OCI-M2 (cell line): Measurements from ENCODE around the gene PIK3C3.
"Not testable (repeated sequence)": the region's sequence is repeated elsewhere in the genome, so short reads cannot be mapped to it uniquely, and the experiment has no call there.

Experiments
- DNase-seq: peaks from one replicate; lab custom pipeline; 2025; ENCODE audit not compliant: unreplicated experiment; lab: John Stamatoyannopoulos, UW

The PIK3C3 gene

GRCh38 chr18:42018831-42019230 lies 63.8 kb downstream of the PIK3C3 start:
- DNase-seq: no peak

- DNase-seq: no peak
Measured at GRCh38 chr18:42024131-42024530, 69.1 kb downstream of the PIK3C3 start.

GRCh38 chr18:42025491-42025890 lies 70.5 kb downstream of the PIK3C3 start:
- DNase-seq: no peak

- no peak for DNase-seq
Measured at GRCh38 chr18:42025974-42026625, 71.1 kb downstream of the PIK3C3 start.

GRCh38 chr18:42028247-42028832 lies 73.3 kb downstream of the PIK3C3 start:
- no peak for DNase-seq

- no peak for DNase-seq
Measured at GRCh38 chr18:42029092-42029491, 74.1 kb downstream of the PIK3C3 start.

GRCh38 chr18:42030586-42031182 lies 75.7 kb downstream of the PIK3C3 start:
- no peak for DNase-seq

GRCh38 chr18:42032447-42032846 lies 77.4 kb downstream of the PIK3C3 start:
- DNase-seq: no peak

- no peak for DNase-seq
Measured at GRCh38 chr18:42033137-42033810, 78.2 kb downstream of the PIK3C3 start.

- no peak for DNase-seq
Measured at GRCh38 chr18:42038936-42039335, 83.9 kb downstream of the PIK3C3 start.

- no peak for DNase-seq
Measured at GRCh38 chr18:42039396-42039795, 84.4 kb downstream of the PIK3C3 start.

GRCh38 chr18:42041793-42042192 lies 86.8 kb downstream of the PIK3C3 start:
- no peak for DNase-seq

GRCh38 chr18:42045346-42045745 lies 90.3 kb downstream of the PIK3C3 start:
- no peak for DNase-seq

GRCh38 chr18:42047721-42048120 lies 92.7 kb downstream of the PIK3C3 start:
- no peak for DNase-seq

GRCh38 chr18:42048158-42048557 lies 93.1 kb downstream of the PIK3C3 start:
- no peak for DNase-seq

GRCh38 chr18:42049536-42049935 lies 94.5 kb downstream of the PIK3C3 start:
- DNase-seq: not testable (repeated sequence)

GRCh38 chr18:42051411-42051810 lies 96.4 kb downstream of the PIK3C3 start:
- no peak for DNase-seq

GRCh38 chr18:42052122-42052708 lies 97.2 kb downstream of the PIK3C3 start:
- DNase-seq: no peak

GRCh38 chr18:42053188-42053781 lies 98.3 kb downstream of the PIK3C3 start:
- no peak for DNase-seq

- DNase-seq: no peak
Measured at GRCh38 chr18:42064109-42064508, 109.1 kb downstream of the PIK3C3 start.

- DNase-seq: no peak
Measured at GRCh38 chr18:42067518-42067917, 112.5 kb downstream of the PIK3C3 start.
